Spinal cord (tissue), 10 donors: ENCODE measurements around the gene LKAAEAR1. TPM values are rescaled to one million over a fixed set of nuclear protein-coding genes. Genes with fewer than 3 reads are reported as not detected.
A peak's percentile ranks its signal among the peaks of the same experiment; 100 is the strongest.
"Not testable (repeated sequence)": the region's sequence is repeated elsewhere in the genome, so short reads cannot be mapped to it uniquely, and the experiment has no call there.

Experiments
- DNase-seq, 6 donors: peaks; one replicate each; pipeline versions ENCODE4 v3.0.0 to v3.0.0-alpha.2; 2013 to 2015; ENCODE audit warnings: low spot score in 6 of 6, low read depth in 4 of 6
- H3K27ac ChIP-seq: one replicate; pipeline ENCODE4 v1.5.1; 2013; ENCODE audit warnings: low read depth, low read length, control low read depth
- H3K27me3 ChIP-seq: one replicate; pipeline ENCODE4 v1.6.1; 2013; ENCODE audit warnings: low read length; ENCODE audit not compliant: control insufficient read depth, insufficient read depth
- H3K36me3 ChIP-seq: one replicate; pipeline ENCODE4 v1.6.1; 2013; ENCODE audit warnings: low read length; ENCODE audit not compliant: control insufficient read depth, insufficient read depth
- H3K4me1 ChIP-seq: one replicate; pipeline ENCODE4 v1.6.1; 2013; ENCODE audit warnings: low read length; ENCODE audit not compliant: control insufficient read depth, insufficient read depth
- H3K4me3 ChIP-seq: one replicate; pipeline ENCODE4 v1.5.1; 2013; ENCODE audit warnings: low read depth, low read length, control low read depth
- H3K9me3 ChIP-seq: one replicate; pipeline ENCODE4 v1.6.1; 2013; ENCODE audit warnings: low read length; ENCODE audit not compliant: control insufficient read depth, insufficient read depth
- WGBS: methylation state at CpG from one replicate; pipeline ENCODE4 v1.1.5; 2013; ENCODE audit warnings: missing lambda C conversion rate; ENCODE audit not compliant: insufficient coverage; 5-methylcytosine and 5-hydroxymethylcytosine counted together
- polyA plus RNA-seq, 2 donors: library from polyadenylated mRNA; unstranded; fragments of 120-200 nt; gene quantifications; one replicate each; pipeline ENCODE4 v1.2.1, GENCODE V29; 2013; ENCODE audit not compliant: insufficient read length in 2 of 2
- total RNA-seq, 2 donors: library from RNA; depleted of rRNA in 1 of 2; stranded (reverse); fragments of 120-200 nt in 1 of 2; fragments of >200 nt in 1 of 2; gene quantifications; one replicate each; pipeline versions ENCODE4 v1.2.3 to v1.2.4, GENCODE V29; 2013 to 2014
- donor health status: healthy.

The LKAAEAR1 gene
- total and polyA plus RNA-seq, 4 donors, result 1.8 to 8.4 (median 4.9) TPM

DNA sequence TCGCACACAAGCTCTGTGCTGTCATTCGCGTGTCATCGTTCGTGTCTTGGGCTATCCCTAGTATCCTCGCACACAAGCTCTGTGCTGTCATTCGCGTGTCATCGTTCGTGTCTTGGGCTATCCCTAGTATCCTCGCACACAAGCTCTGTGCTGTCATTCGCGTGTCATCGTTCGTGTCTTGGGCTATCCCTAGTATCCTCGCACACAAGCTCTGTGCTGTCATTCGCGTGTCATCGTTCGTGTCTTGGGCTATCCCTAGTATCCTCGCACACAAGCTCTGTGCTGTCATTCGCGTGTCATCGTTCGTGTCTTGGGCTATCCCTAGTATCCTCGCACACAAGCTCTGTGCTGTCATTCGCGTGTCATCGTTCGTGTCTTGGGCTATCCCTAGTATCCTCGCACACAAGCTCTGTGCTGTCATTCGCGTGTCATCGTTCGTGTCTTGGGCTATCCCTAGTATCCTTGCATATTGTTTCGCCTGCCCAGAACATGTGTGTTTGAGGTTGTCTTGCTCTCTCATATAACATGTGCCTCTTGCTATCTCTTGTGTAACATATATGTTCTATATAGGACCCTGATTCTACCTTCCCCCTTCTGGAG, 3.1 kb upstream of the LKAAEAR1 start:
- no CpG with 5 or more reads among the region's 36 CpGs for WGBS
- not testable (repeated sequence) for H3K27ac ChIP-seq, H3K4me3 ChIP-seq, H3K9me3 ChIP-seq, H3K36me3 ChIP-seq, DNase-seq
- peaks cover 12% of the 10 kb centered on the region for H3K27me3 ChIP-seq
- peaks cover 57% of the 10 kb centered on the region for H3K4me1 ChIP-seq

DNA sequence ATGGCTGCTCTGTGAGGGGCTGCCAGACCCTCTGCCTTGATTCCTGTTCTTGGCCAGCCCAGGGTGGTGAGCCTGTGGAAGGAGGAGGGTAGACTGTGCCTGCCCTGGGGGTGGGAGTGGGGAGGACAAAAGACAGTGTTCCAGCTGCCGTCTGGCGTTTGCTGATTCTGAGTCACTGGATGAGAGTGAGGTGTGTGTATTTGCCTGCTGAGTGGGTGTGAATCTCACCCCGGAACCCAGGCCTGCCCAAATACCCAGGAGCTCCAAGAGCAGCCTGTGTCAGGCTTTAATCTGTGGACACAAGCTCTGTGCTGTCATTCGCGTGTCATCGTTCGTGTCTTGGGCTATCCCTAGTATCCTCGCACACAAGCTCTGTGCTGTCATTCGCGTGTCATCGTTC, 2.6 kb upstream of the LKAAEAR1 start:
- DNase-seq, result no peak
- Histone ChIP-seq H3K27me3 (peaks cover 12% of the 10 kb centered on the region), H3K9me3 (no peaks in the 10 kb centered on the region), H3K27ac (no peak overlapping the region), H3K36me3 (no peaks in the 10 kb centered on the region), H3K4me1 (peaks cover 59% of the 10 kb centered on the region), H3K4me3 (no peak overlapping the region)
- 78% methylated on average over 3 of the region's 11 CpGs for WGBS

DNA sequence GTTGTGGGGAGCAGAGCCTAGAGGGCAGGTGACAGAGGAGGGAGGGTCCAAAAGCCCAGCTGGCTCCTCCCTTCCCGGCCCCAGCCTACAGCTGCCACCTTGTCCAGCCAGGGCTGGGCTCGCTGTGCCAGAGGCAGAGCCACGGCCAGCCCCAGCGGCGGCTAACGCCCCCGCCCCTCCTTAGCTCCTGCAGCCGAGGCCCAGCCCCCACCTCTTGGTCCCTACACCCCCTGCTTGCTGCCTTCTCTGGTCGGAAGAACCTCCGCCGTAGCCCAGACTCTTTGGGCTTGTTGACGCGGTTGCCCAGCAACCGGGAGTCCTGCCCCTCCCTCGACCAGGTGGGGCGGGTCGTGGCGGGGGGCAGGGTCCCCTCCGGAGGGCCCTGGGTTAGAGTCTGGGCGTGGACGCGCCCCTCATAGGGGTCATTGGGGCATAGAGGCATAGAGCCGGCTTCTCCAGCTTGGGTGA, 521 bp upstream of the LKAAEAR1 start:
- Histone ChIP-seq H3K27ac (no peak overlapping the region), H3K27me3 (peaks cover 12% of the 10 kb centered on the region), H3K4me3 (no peak overlapping the region), H3K4me1 (peaks cover 60% of the 10 kb centered on the region), H3K9me3 (no peaks in the 10 kb centered on the region), H3K36me3 (no peaks in the 10 kb centered on the region)
- 4% methylated on average over 23 of the region's 23 CpGs for WGBS
- DNase-seq, result no peak

DNA sequence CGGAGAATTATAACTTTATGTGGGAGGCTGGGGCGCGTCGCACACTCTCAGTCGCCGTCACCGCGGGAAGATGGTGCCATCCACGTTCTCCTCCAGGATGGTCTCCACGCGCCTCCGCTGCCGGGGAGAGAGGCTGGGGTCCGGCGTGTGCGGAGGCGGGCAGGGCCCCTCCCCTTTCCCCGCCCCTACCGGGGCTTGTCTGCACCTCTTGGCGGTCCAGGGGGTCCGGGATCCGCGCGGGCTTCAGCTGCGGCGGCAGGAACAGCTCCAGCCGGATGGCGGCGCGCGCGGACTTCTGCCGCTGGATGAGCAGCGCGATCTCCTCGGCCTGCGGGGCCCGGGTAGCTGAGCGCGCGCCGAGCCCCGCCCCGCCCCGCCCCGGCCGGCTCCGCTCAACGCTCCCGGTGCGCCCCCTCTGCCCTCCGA, 807 bp downstream of the LKAAEAR1 start:
- H3K4me3 ChIP-seq, result no peak overlapping the region
- peaks cover 58% of the 10 kb centered on the region for H3K4me1 ChIP-seq
- no peaks in the 10 kb centered on the region for H3K9me3 ChIP-seq
- 1% methylated on average over 52 of the region's 52 CpGs for WGBS
- H3K27ac ChIP-seq, result no peak overlapping the region
- H3K36me3 ChIP-seq, result no peaks in the 10 kb centered on the region
- H3K27me3 ChIP-seq, result peaks cover 12% of the 10 kb centered on the region
- DNase-seq, result peak in 2 of 6 donors; percentile 91

DNA sequence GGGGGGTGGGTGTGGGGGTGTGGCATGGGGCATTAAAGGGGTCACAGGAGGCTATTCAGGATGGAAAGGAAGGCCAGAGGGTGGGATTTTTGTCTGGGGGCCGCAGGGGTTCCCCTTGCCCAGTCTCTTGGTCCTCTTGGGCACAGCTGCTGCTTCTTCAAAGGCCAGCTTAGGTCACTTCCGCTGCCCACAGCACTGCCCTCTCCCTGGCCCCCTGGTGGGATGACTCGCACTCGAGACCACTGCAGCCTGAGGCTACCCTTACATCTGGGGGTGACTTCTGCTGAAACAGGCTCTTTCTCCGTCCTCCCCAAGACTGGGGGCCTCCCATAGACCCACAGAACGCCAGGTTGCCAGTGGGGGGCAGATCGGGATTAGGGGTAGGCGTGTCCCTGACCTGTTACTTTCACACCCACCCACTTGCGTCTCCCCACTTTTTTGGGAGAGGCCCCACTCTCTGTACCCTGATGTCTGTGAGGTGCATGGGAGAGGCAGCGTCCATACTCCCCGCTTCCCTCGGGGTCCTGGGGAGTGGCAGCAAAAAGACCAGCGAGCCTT, 1.3 kb downstream of the LKAAEAR1 start:
- WGBS, result 34% methylated on average over 10 of the region's 13 CpGs
- H3K27ac ChIP-seq, result no peak overlapping the region
- peaks cover 12% of the 10 kb centered on the region for H3K27me3 ChIP-seq

DNA sequence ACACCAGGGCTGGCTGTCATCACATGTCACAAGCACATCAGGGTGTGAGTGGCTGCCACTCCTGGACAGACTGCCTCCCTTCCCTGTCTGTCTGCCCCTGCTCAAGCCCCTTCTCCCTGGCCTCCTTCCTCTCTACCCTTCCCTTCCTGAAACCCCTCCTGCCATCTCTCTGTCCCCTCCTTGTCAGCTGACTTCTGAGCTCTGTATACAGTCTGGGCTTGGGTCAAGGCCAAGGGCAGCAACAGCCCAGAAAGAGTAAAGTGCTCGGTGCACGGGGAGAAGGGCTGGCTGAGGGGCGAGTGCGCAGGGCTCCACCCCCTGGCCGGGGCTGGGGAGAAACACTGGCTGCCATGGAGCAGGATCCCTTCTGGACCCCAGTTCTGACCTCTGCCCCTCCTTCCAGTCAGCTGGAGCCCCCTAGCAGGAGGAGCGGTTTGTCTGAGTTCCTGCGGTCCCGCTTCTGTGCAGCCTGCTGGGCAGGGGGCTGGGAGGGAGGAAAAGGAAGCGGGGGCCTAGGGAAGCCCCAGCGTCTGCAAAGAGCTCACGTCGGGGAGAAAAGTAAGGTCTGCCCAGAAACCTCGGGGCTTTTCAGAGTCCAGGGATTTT, 2.0 kb downstream of the LKAAEAR1 start:
- 11% methylated on average over 13 of the region's 13 CpGs for WGBS
- H3K27me3 ChIP-seq, result peaks cover 12% of the 10 kb centered on the region
- peaks cover 4% of the 10 kb centered on the region for H3K36me3 ChIP-seq
- peak in 1 of 6 donors; percentile 47 for DNase-seq
- peaks cover 65% of the 10 kb centered on the region for H3K4me1 ChIP-seq
- H3K4me3 ChIP-seq, result no peak overlapping the region
- no peaks in the 10 kb centered on the region for H3K9me3 ChIP-seq
- no peak overlapping the region for H3K27ac ChIP-seq

More for the DNA sequence above, 1.3 kb downstream of the LKAAEAR1 start:
- Histone ChIP-seq H3K36me3 (no peaks in the 10 kb centered on the region), H3K9me3 (no peaks in the 10 kb centered on the region), H3K4me3 (no peak overlapping the region), H3K4me1 (peaks cover 63% of the 10 kb centered on the region)
- no peak for DNase-seq

DNA sequence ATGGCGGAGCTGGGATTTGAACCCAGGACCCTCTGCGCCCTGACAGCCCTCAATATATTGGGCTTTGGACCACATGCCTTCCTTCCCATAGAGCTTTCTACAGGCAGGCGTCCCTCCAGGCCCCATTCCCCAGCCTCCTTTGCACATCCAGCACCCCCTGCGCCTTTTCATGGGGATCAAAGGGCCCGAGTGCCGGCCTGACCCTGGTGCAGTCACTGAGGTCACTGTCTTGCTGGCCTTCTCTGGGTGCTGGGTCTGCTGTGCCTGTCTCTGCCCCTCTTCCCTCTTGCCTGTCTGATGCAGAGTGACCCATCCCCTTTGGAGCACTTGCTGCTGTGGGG, 2.6 kb downstream of the LKAAEAR1 start:
- Histone ChIP-seq H3K27ac (no peak overlapping the region), H3K27me3 (peaks cover 12% of the 10 kb centered on the region), H3K9me3 (no peaks in the 10 kb centered on the region), H3K36me3 (peaks cover 10% of the 10 kb centered on the region), H3K4me3 (no peak overlapping the region), H3K4me1 (peaks cover 65% of the 10 kb centered on the region)
- no peak for DNase-seq
- 82% methylated on average over 6 of the region's 6 CpGs for whole genome bisulfite sequencing

DNA sequence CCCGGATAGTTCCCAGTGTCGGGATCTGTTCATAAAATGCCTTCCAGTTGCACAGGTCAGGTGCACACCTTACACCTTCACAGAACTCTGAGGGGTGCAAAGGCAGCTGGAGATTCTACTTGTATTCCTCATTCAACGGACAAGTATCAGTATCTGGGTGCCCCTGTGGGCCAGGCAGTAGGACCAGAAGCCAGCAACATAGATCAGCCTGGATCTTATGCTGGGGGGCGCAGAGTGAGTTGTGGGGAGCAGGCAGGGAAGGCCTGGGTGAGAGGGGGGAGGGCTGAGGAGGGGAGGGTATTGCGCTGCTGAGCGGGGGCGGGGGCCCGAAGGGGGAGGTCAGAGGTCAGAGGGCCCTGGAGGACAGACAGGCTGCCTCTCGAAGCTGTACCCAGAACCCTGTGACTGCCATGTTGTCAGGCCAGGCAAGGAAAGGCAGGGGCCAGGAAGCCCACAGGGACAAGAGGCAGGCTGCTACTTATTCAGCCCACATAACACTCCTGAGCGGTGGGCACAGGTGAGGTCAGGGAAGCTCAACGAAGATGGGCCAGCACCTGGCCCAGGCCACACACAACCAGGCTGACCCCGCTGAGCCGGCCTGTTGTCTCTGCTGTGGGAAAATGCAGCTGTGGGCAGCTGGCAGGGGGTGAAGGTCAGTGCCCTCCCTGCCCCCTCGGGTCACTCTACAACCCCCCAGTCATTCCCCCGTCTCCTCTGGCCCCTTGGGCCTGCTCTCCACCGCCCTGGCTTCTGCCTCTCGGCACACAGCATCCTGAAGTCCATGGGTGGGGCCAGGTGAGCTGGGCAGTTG, 3.2 kb downstream of the LKAAEAR1 start:
- Histone ChIP-seq H3K4me3 (peak overlapping the region; percentile 60), H3K4me1 (peaks cover 70% of the 10 kb centered on the region), H3K9me3 (no peaks in the 10 kb centered on the region), H3K27me3 (peaks cover 12% of the 10 kb centered on the region), H3K27ac (peak overlapping the region; percentile 7), H3K36me3 (peaks cover 15% of the 10 kb centered on the region)
- WGBS, result 55% methylated on average over 10 of the region's 17 CpGs
- no peak for DNase-seq

DNA sequence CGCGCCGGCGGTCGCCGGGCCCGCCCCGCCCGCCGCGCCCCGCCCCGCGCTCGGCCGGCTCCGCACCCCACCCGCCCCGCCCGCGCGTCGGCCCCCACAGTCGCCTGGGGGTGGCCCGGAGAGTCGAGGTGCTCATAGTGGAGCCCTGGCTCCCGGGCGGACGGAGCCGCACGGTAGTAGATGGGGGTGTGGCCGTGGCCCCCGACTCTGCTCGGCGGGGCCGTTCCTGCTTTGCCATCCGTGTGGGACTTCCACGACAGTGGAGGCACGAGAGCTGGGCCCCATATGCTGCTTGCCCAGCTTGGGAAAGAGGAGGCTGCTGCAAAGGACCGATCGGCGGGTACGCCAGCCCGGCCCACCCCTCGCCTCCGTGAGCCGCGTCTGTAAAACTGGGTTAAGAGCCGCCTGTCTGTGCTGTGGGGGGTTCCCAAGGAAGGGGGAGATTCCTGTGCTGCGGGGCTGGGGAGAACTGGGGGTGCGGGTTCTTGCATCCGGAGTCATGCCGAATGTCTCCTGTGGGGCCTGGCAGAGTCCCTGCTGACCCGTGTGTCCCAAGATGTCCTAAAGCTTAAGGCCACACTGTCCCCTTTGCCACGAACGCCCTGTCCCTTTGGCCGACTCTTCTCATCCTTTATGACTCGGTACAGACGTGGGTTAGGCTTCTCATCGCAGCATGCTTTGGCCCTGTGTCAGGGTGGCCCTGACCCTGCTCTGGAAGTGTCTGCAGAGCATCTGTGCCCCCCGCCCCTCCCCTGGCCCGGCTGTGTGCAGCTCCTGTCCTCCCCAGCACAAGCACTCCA, 4.0 kb downstream of the LKAAEAR1 start, which contains the start of gene OPRL1:
Gene OPRL1 (plus strand): TSS at position 70 of the 800 bp plus-strand sequence. CDS start 12,639 bp downstream, outside the sequence.
- Histone ChIP-seq H3K36me3 (peaks cover 23% of the 10 kb centered on the region), H3K9me3 (no peaks in the 10 kb centered on the region)

More for the DNA sequence above, 4.0 kb downstream of the LKAAEAR1 start, which contains the start of gene OPRL1:
- H3K27ac ChIP-seq, result peak within 1 kb of the TSS; percentile 69
- peaks cover 12% of the 10 kb centered on the region for H3K27me3 ChIP-seq
- no peak for DNase-seq
- peaks cover 70% of the 10 kb centered on the region for H3K4me1 ChIP-seq
- WGBS, result 5% methylated on average over 62 of the region's 62 CpGs
- peak within 1 kb of the TSS; percentile 64 for H3K4me3 ChIP-seq
